ENCODE measurements around the gene ZNF320.

- TF ChIP-seq GABPA (IDR thresholded peaks at IDR 0.05; ENCODE audit: low read depth) (no peak), CTCF (IDR thresholded peaks at IDR 0.05) (no peak), SIN3A (IDR thresholded peaks at IDR 0.05; ENCODE audit: borderline replicate concordance, low read depth, low read length) (no peak), RAD21 (IDR thresholded peaks at IDR 0.05; ENCODE audit: low read length) (no peak), EP300 (IDR thresholded peaks at IDR 0.05; ENCODE audit: borderline replicate concordance in 1 of 2, low read depth in 1 of 2, low read length in 1 of 2) (no peak), SMC3 (IDR thresholded peaks at IDR 0.05; ENCODE audit: low read depth, low read length) (no peak), MAX (IDR thresholded peaks at IDR 0.05; ENCODE audit: low read depth) (no peak)
These were observed 49.2 kb upstream of the ZNF320 start for GRCh38 chr19:52946322-52947310.

Data from SK-N-SH (cell line).